RWPE1 (cell line): ENCODE data around the gene CALCOCO1.
A peak's percentile ranks its signal among the peaks of the same experiment; 100 is the strongest.

ENCODE experiments used
- CTCF ChIA-PET: fragments of 350-600 bp; sonication (Branson Sonifier 250); formaldehyde crosslinking; extraction: SDS; loops from one replicate; lab custom pipeline; 2021; lab: Yijun Ruan, JAX
- POLR2A ChIA-PET: fragments of 400-600 bp; formaldehyde crosslinking; extraction: SDS; loops from one replicate; lab custom pipeline; 2020; ENCODE audit warnings: antibody characterized with exemption; ENCODE audit not compliant: low non-redundant PET; lab: Yijun Ruan, JAX
- DNase-seq: peaks from one replicate; pipeline ENCODE4 v3.0.0; 2012; ENCODE audit warnings: low spot score
- H3K27ac ChIP-seq: fragments of 450-650 bp; 2 replicates; pipeline ENCODE4 v1.5.1; 2017
- CTCF ChIP-seq: fragments of 450-650 bp; conservative IDR thresholded peaks from 2 replicates; pipeline ENCODE4 v1.5.1; 2017; ENCODE audit warnings: low read depth, mild to moderate bottlenecking

Gene CALCOCO1

GRCh38 chr12:53670308-53670707 lies 56.9 kb downstream of the CALCOCO1 start:
- no peak for TF ChIP-seq CTCF
- no peak for DNase-seq
- ChIA-PET CTCF (no interaction called here), POLR2A (no interaction called here)
- H3K27ac ChIP-seq: no peak overlapping the region

GRCh38 chr12:53667080-53667479 lies 60.2 kb downstream of the CALCOCO1 start:
- TF ChIP-seq CTCF: no peak
- no peak for DNase-seq
- CTCF ChIA-PET: no interaction called here
- peak overlapping the region; percentile 42; the same call in 1 of the 2 replicates for H3K27ac ChIP-seq
- POLR2A ChIA-PET: no interaction called here

- ChIA-PET CTCF (interaction anchor here (0.6 kb wide), 1 partner anchor 34 kb away, joined by 3 read pairs; no protein-coding TSS in a partner anchor), POLR2A (interaction anchor here (0.5 kb wide), 1 partner anchor 173 kb away, joined by 3 read pairs; no protein-coding TSS in a partner anchor)
- no peak for TF ChIP-seq CTCF
- no peak overlapping the region for H3K27ac ChIP-seq
- DNase-seq: no peak
These were observed 62.3 kb downstream of the CALCOCO1 start for GRCh38 chr12:53664936-53665335.

GRCh38 chr12:53664191-53664590 lies 63.1 kb downstream of the CALCOCO1 start:
- ChIA-PET POLR2A (interaction anchor here (0.5 kb wide), 1 partner anchor 173 kb away, joined by 3 read pairs; no protein-coding TSS in a partner anchor), CTCF (interaction anchor here (0.7 kb wide), 2 partner anchors 8 to 435 kb away, joined by 3 to 4 read pairs; no protein-coding TSS in a partner anchor)
- no peak for TF ChIP-seq CTCF
- H3K27ac ChIP-seq: no peak overlapping the region
- no peak for DNase-seq

- H3K27ac ChIP-seq: no peak overlapping the region
- CTCF ChIA-PET: no interaction called here
- no peak for TF ChIP-seq CTCF
- DNase-seq: no peak
- POLR2A ChIA-PET: no interaction called here
These were observed 67.2 kb downstream of the CALCOCO1 start for GRCh38 chr12:53660041-53660440.

GRCh38 chr12:53659571-53659981 lies 67.7 kb downstream of the CALCOCO1 start:
- ChIA-PET CTCF (no interaction called here), POLR2A (no interaction called here)
- TF ChIP-seq CTCF: no peak
- no peak overlapping the region for H3K27ac ChIP-seq
- DNase-seq: no peak
